HepG2 (cell line): ENCODE results near the gene IL17RC. TPM values are rescaled to one million over a fixed set of nuclear protein-coding genes. Genes with fewer than 3 reads are reported as not detected.
"Not testable (repeated sequence)": the region's sequence is repeated elsewhere in the genome, so short reads cannot be mapped to it uniquely, and the experiment has no call there.

Source experiments
- CEBPB ChIP-seq: IDR thresholded peaks from 2 replicates; pipeline ENCODE4 v1.6.1; 2011; ENCODE audit warnings: low read depth, low read length, improper control_type of control experiment, borderline replicate concordance
- FOXP1 ChIP-seq, 2 experiments: fragments of 450-650 bp in 1 of 2; IDR thresholded peaks; 2 replicates each; pipeline ENCODE4 v1.6.1; 2017 to 2018; ENCODE audit warnings: antibody characterized with exemption in 1 of 2
- GATAD2A ChIP-seq: IDR thresholded peaks from 2 replicates; pipeline ENCODE4 v1.6.1; 2016
- HOXA3 ChIP-seq: sonication (generic); formaldehyde crosslinking; IDR thresholded peaks from 2 replicates; pipeline ENCODE4 v1.5.0; 2020; ENCODE audit warnings: missing genetic modification reagents
- KDM1A ChIP-seq: IDR thresholded peaks from 2 replicates; pipeline ENCODE4 v1.6.1; 2016; ENCODE audit warnings: missing compliant biosample characterization
- NONO ChIP-seq, 2 experiments: fragments of 450-650 bp in 1 of 2; sonication (generic) in 1 of 2; formaldehyde crosslinking in 1 of 2; IDR thresholded peaks in 1 of 2; conservative IDR thresholded peaks in 1 of 2; 2 replicates each; pipeline versions ENCODE4 v1.6.1 to v1.8.0; 2017 to 2022; ENCODE audit warnings: mild to moderate bottlenecking in 1 of 2, missing genetic modification reagents in 1 of 2, moderate library complexity in 1 of 2
- POGK ChIP-seq: sonication (generic); formaldehyde crosslinking; conservative IDR thresholded peaks from 2 replicates; pipeline ENCODE4 v1.8.0; 2022; ENCODE audit warnings: mild to moderate bottlenecking, moderate library complexity, missing genetic modification reagents
- SKI ChIP-seq: fragments of 450-650 bp; IDR thresholded peaks from one replicate; pipeline ENCODE4 v1.6.1; 2018; ENCODE audit warnings: mild to moderate bottlenecking; ENCODE audit not compliant: partially characterized antibody
- ZFP1 ChIP-seq: IDR thresholded peaks from 2 replicates; pipeline ENCODE4 v1.6.1; 2016
- ZGPAT ChIP-seq: IDR thresholded peaks from 2 replicates; pipeline ENCODE4 v1.6.1; 2016; ENCODE audit warnings: mild to moderate bottlenecking
- ZMYM2 ChIP-seq: sonication (generic); formaldehyde crosslinking; IDR thresholded peaks from 2 replicates; pipeline ENCODE4 v1.8.0; 2022; ENCODE audit warnings: mild to moderate bottlenecking, missing genetic modification reagents
- ZNF205 ChIP-seq: IDR thresholded peaks from 2 replicates; pipeline ENCODE4 v1.6.1; 2018; ENCODE audit warnings: missing biosample characterization, missing genetic modification reagents
- ZNF264 ChIP-seq: sonication (generic); formaldehyde crosslinking; IDR thresholded peaks from 2 replicates; pipeline ENCODE4 v1.4.0; 2020; ENCODE audit warnings: missing genetic modification reagents
- ZNF280B ChIP-seq: sonication (generic); formaldehyde crosslinking; IDR thresholded peaks from 2 replicates; pipeline ENCODE4 v1.5.0; 2020; ENCODE audit warnings: missing genetic modification reagents, mild to moderate bottlenecking, borderline replicate concordance
- ZNF280D ChIP-seq: sonication (generic); formaldehyde crosslinking; IDR thresholded peaks from 2 replicates; pipeline ENCODE4 v1.5.1; 2020; ENCODE audit warnings: mild to moderate bottlenecking, missing genetic modification reagents
- ZNF3 ChIP-seq: IDR thresholded peaks from 2 replicates; pipeline ENCODE4 v1.7.0; 2017; ENCODE audit warnings: inconsistent platforms
- ZNF460 ChIP-seq: sonication (generic); formaldehyde crosslinking; IDR thresholded peaks from 2 replicates; pipeline ENCODE4 v1.5.1; 2020; ENCODE audit warnings: missing genetic modification reagents, mild to moderate bottlenecking, borderline replicate concordance
- ZNF770 ChIP-seq: sonication (generic); formaldehyde crosslinking; IDR thresholded peaks from 2 replicates; pipeline ENCODE4 v1.5.0; 2020; ENCODE audit warnings: mild to moderate bottlenecking, missing genetic modification reagents
- polyA plus RNA-seq, 8 experiments: library from polyadenylated mRNA; depleted of rRNA in 3 of 8; stranded (reverse) in 7 of 8; unstranded in 1 of 8; fragments of >200 nt; fragmentation: Illumina TruSeq in 4 of 8; extraction: Trizol in 4 of 8; gene quantifications; 2 replicates each; pipeline versions ENCODE4 v1.2.1 to v1.2.3, GENCODE V29; 2011 to 2016; ENCODE audit warnings: low read depth in 4 of 8, missing spikeins in 1 of 8, mixed read lengths in 1 of 8; ENCODE audit not compliant: insufficient read depth in 1 of 8
- total RNA-seq, 5 experiments: library from RNA; depleted of rRNA; stranded (reverse); fragments of >200 nt; fragmentation: Illumina TruSeq; extraction: Trizol; gene quantifications; 2 replicates each; pipeline ENCODE4 v1.2.3, GENCODE V29; 2016; ENCODE audit warnings: low read depth in 1 of 5

IL17RC gene
- total and polyA plus RNA-seq, 2 of the 13 experiments (the other 11 are each of a cell fraction or from before 2014, with no cell fraction given): 20.7 to 24.0 TPM

GRCh38 chr3:9900965-9901415, 15.9 kb upstream of the IL17RC start (continued):
- TF ChIP-seq ZNF280D (peak; percentile 100), ZNF280B (CRISPR knock-in tag) (peak; percentile 52; the same call in 1 of the 2 replicates), HOXA3 (CRISPR knock-in tag) (peak; percentile 44; the same call in 1 of the 2 replicates), ZFP1 (CRISPR knock-in tag) (peak; percentile 85), ZNF205 (CRISPR knock-in tag) (0 out of 2 replicates have a peak, but pooled peaks have one; percentile 13), SKI (peak; percentile 29), ZNF264 (CRISPR knock-in tag) (0 out of 2 replicates have a peak, but pooled peaks have one; percentile 62), FOXP1 (IDR thresholded peaks at IDR 0.05) (peak; percentile 40; the same call in 1 of the 2 replicates), FOXP1 (CRISPR knock-in tag; IDR thresholded peaks at IDR 0.05) (peak; percentile 30; the same call in 1 of the 2 replicates), POGK (CRISPR knock-in tag) (peak; percentile 83), ZGPAT (CRISPR knock-in tag) (peak; percentile 81), ZNF3 (CRISPR knock-in tag) (peak; percentile 76; the same call in 1 of the 2 replicates), NONO (CRISPR knock-in tag; conservative IDR thresholded peaks at IDR 0.05) (peak; percentile 65), ZMYM2 (CRISPR knock-in tag) (peak; percentile 99), GATAD2A (CRISPR knock-in tag) (peak; percentile 81; the same call in 1 of the 2 replicates), CEBPB (peak; percentile 76; the same call in 1 of the 2 replicates), KDM1A (CRISPR knock-in tag) (peak; percentile 99), ZNF770 (CRISPR knock-in tag) (peak; percentile 82), ZNF460 (CRISPR knock-in tag) (peak; percentile 100)
- not testable (repeated sequence) for TF ChIP-seq NONO (IDR thresholded peaks at IDR 0.05)
